CD4-positive, alpha-beta T cell (primary cell): Measurements from ENCODE around the gene OSBPL10. TPM values are rescaled to one million over a fixed set of nuclear protein-coding genes. Genes with fewer than 3 reads are reported as not detected.

ENCODE experiments used
- ATAC-seq: fragments of 200-7000 bp; cut with Tn5 transposase; one replicate; pipeline ENCODE4 v1.10.0; 2022; ENCODE audit warnings: mild to moderate bottlenecking; ENCODE audit not compliant: poor library complexity
- CTCF ChIA-PET: fragments of 350-600 bp; sonication (Branson Sonifier 250); formaldehyde crosslinking; loops from one replicate; lab custom pipeline; 2021; ENCODE audit warnings: antibody characterized with exemption, inconsistent platforms; lab: Charles Lee
- POLR2A ChIA-PET: fragments of 350-600 bp; sonication (Branson Sonifier 250); formaldehyde crosslinking; loops from one replicate; lab custom pipeline; 2021; ENCODE audit warnings: antibody characterized with exemption, inconsistent platforms; lab: Charles Lee
- DNase-seq, 14 experiments: peaks; one replicate each; pipeline ENCODE4 v3.0.0-alpha.2; 2013 to 2020; ENCODE audit warnings: mixed read lengths in 2 of 14
- H3K27ac ChIP-seq, 2 donors: one replicate each; pipeline versions ENCODE4 v1.5.1 to v1.7.0; 2013; ENCODE audit warnings: low read length in 2 of 2, low read depth in 1 of 2, mild to moderate bottlenecking in 1 of 2
- H3K27me3 ChIP-seq, 2 experiments: 1 replicate in 1 of 2; 2 replicates in 1 of 2; pipeline versions ENCODE4 v1.6.1 to v1.7.0; 2013; ENCODE audit warnings: low read length in 2 of 2, control low read depth in 1 of 2, mild to moderate bottlenecking in 1 of 2, moderate library complexity in 1 of 2; ENCODE audit not compliant: insufficient read depth in 2 of 2, control insufficient read depth in 1 of 2
- H3K36me3 ChIP-seq: one replicate; pipeline ENCODE4 v1.6.1; 2013; ENCODE audit warnings: low read length, control low read depth; ENCODE audit not compliant: insufficient read depth
- H3K4me1 ChIP-seq: one replicate; pipeline ENCODE4 v1.6.1; 2013; ENCODE audit warnings: low read length, control low read depth; ENCODE audit not compliant: insufficient read depth
- H3K4me3 ChIP-seq: one replicate; pipeline ENCODE4 v1.5.1; 2013; ENCODE audit warnings: mild to moderate bottlenecking, low read length, moderate library complexity
- H3K9me3 ChIP-seq, 2 experiments: 1 replicate in 1 of 2; 2 replicates in 1 of 2; pipeline versions ENCODE4 v1.6.1 to v1.7.0; 2013; ENCODE audit warnings: low read length in 2 of 2, mild to moderate bottlenecking in 2 of 2, control low read depth in 1 of 2, moderate library complexity in 1 of 2; ENCODE audit not compliant: control insufficient read depth in 1 of 2, insufficient read depth in 1 of 2
- H3K27ac Mint-ChIP-seq: one replicate; pipeline ENCODE4 v1.8.0; 2020; ENCODE audit warnings: mixed read lengths
- H3K27me3 Mint-ChIP-seq: one replicate; pipeline ENCODE4 v1.8.0; 2021; ENCODE audit warnings: mixed read lengths
- H3K36me3 Mint-ChIP-seq: one replicate; pipeline ENCODE4 v1.8.0; 2021; ENCODE audit warnings: low read depth, mixed read lengths
- H3K4me1 Mint-ChIP-seq: one replicate; pipeline ENCODE4 v1.8.0; 2021; ENCODE audit warnings: low read depth, mixed read lengths
- H3K4me3 Mint-ChIP-seq: one replicate; pipeline ENCODE4 v1.8.0; 2020; ENCODE audit warnings: mild to moderate bottlenecking, mixed read lengths
- H3K9me3 Mint-ChIP-seq: one replicate; pipeline ENCODE4 v1.8.0; 2020; ENCODE audit warnings: mixed read lengths
- CTCF ChIP-seq: fragments of 200-600 bp; IDR thresholded peaks from one replicate; pipeline ENCODE4 v1.8.0; 2022; ENCODE audit warnings: antibody characterized with exemption, mild to moderate bottlenecking
- intact Hi-C, 2 experiments: fragments of 100-400 bp; cut with DNase I in 1 of 2; cut with micrococcal nuclease in 1 of 2; formaldehyde crosslinking; loops; one replicate each; pipeline versions ENCODE4 v1.15.1 to v1.9.0; 2023 to 2025; cut with DNase I, micrococcal nuclease
- total RNA-seq, 174 experiments: library from RNA in 2 of 174; stranded (reverse) in 2 of 174; gene quantifications; one replicate each; pipeline ENCODE4 v1.2.3 and lab custom pipeline; 2021 to 2026

OSBPL10 gene
- total RNA-seq, 2 experiments from 2014 or later: not detected

GRCh38 chr3:31733234-31733667 is 247.8 kb downstream of the OSBPL10 start:
- no peaks in the 10 kb centered on the region for H3K27me3 Mint-ChIP-seq
- intact Hi-C loops: no loop called here
- ATAC-seq: no peak
- H3K27me3 ChIP-seq: no peaks in the 10 kb centered on the region
- no peaks in the 10 kb centered on the region for H3K9me3 Mint-ChIP-seq
- TF ChIP-seq CTCF: no peak
- H3K4me1 ChIP-seq: no peaks in the 10 kb centered on the region
- DNase-seq: no peak
- no peaks in the 10 kb centered on the region for H3K9me3 ChIP-seq
- POLR2A ChIA-PET: no interaction called here
- H3K36me3 Mint-ChIP-seq: no peaks in the 10 kb centered on the region
- no peak overlapping the region for H3K4me3 ChIP-seq
- no peaks in the 10 kb centered on the region for H3K4me1 Mint-ChIP-seq
- no peak overlapping the region for H3K27ac Mint-ChIP-seq
- no peak overlapping the region for H3K4me3 Mint-ChIP-seq
- H3K36me3 ChIP-seq: no peaks in the 10 kb centered on the region
- CTCF ChIA-PET: no interaction called here
- H3K27ac ChIP-seq: no peak overlapping the region

GRCh38 chr3:31732548-31732947 is 248.5 kb downstream of the OSBPL10 start:
- CTCF ChIA-PET: no interaction called here
- H3K27ac ChIP-seq: no peak overlapping the region
- intact Hi-C loops: no loop called here
- H3K9me3 ChIP-seq: no peaks in the 10 kb centered on the region
- Mint-ChIP-seq H3K27ac (no peak overlapping the region), H3K4me3 (no peak overlapping the region), H3K4me1 (no peaks in the 10 kb centered on the region), H3K36me3 (no peaks in the 10 kb centered on the region), H3K9me3 (no peaks in the 10 kb centered on the region), H3K27me3 (no peaks in the 10 kb centered on the region)
- ATAC-seq: no peak
- H3K27me3 ChIP-seq: no peaks in the 10 kb centered on the region
- no peak for DNase-seq
- no peak overlapping the region for H3K4me3 ChIP-seq
- TF ChIP-seq CTCF: no peak
- POLR2A ChIA-PET: no interaction called here
- no peaks in the 10 kb centered on the region for H3K36me3 ChIP-seq
- no peaks in the 10 kb centered on the region for H3K4me1 ChIP-seq

- ATAC-seq: no peak
- no peaks in the 10 kb centered on the region for H3K27me3 Mint-ChIP-seq
- ChIA-PET POLR2A (no interaction called here), CTCF (no interaction called here)
- DNase-seq: no peak
- intact Hi-C loops: loop anchor here in 1 of 2 experiments (10.0 kb wide), 1 partner anchor 415 kb away; no protein-coding TSS in a partner anchor
- no peaks in the 10 kb centered on the region for H3K9me3 Mint-ChIP-seq
- H3K4me3 Mint-ChIP-seq: no peak overlapping the region
- H3K9me3 ChIP-seq: no peaks in the 10 kb centered on the region
- H3K4me1 ChIP-seq: no peaks in the 10 kb centered on the region
- no peak overlapping the region for H3K27ac ChIP-seq
- H3K4me1 Mint-ChIP-seq: no peaks in the 10 kb centered on the region
- no peaks in the 10 kb centered on the region for H3K36me3 ChIP-seq
- peaks cover 0 to 2% of the 10 kb centered on the region in 2 experiments for H3K27me3 ChIP-seq
- H3K27ac Mint-ChIP-seq: no peak overlapping the region
- H3K36me3 Mint-ChIP-seq: no peaks in the 10 kb centered on the region
- H3K4me3 ChIP-seq: no peak overlapping the region
- no peak for TF ChIP-seq CTCF
Observed at GRCh38 chr3:31729573-31729972, 251.5 kb downstream of the OSBPL10 start.
